ENCODE data around the gene MBTPS1. TPM values are rescaled to one million over a fixed set of nuclear protein-coding genes. Genes with fewer than 3 reads are reported as not detected.

The MBTPS1 gene
- total RNA-seq, 6 donors from 2014 or later, result 83.6 to 156 (median 105) TPM

GRCh38 chr16:84138824-84139627, 22.3 kb upstream of the MBTPS1 start:
- peak in 1 of 2 donors; percentile 81 for DNase-seq

GRCh38 chr16:84138500-84138823, 21.7 kb upstream of the MBTPS1 start:
- ATAC-seq (ENCODE audit: low FRiP score in 2 of 2) (no peak), DNase-seq (no peak)
- peak overlapping the region in 2 of 4 donors; percentile 21 to 80 for H3K27ac ChIP-seq
- TF ChIP-seq CTCF (IDR thresholded peaks at IDR 0.05) (no peak), EP300 (IDR thresholded peaks at IDR 0.05) (no peak), POLR2A (IDR thresholded peaks at IDR 0.05) (no peak), POLR2AphosphoS5 (IDR thresholded peaks at IDR 0.05) (no peak)
- no peaks in the 10 kb centered on the region for H3K36me3 ChIP-seq
- WGBS, 2 donors, result 54 to 70% methylated on average over 2 of the region's 2 CpGs
- peaks cover 3 to 20% (median 8%) of the 10 kb centered on the region in 4 donors for H3K4me1 ChIP-seq
- H3K27me3 ChIP-seq, result no peaks in the 10 kb centered on the region
- no peaks in the 10 kb centered on the region for H3K9me3 ChIP-seq
- no peak overlapping the region for H3K4me3 ChIP-seq

More at GRCh38 chr16:84138824-84139627, 22.3 kb upstream of the MBTPS1 start:
- Histone ChIP-seq H3K27ac (peak overlapping the region; percentile 21 to 84 (median 72)), H3K4me3 (peak overlapping the region in 1 of 4 donors; percentile 17), H3K4me1 (peaks cover 6 to 25% (median 11%) of the 10 kb centered on the region in 4 donors), H3K9me3 (no peaks in the 10 kb centered on the region), H3K27me3 (no peaks in the 10 kb centered on the region), H3K36me3 (no peaks in the 10 kb centered on the region)
- TF ChIP-seq POLR2AphosphoS5 (IDR thresholded peaks at IDR 0.05) (peak in 1 of 2 donors; percentile 28), POLR2A (IDR thresholded peaks at IDR 0.05) (peak in 1 of 4 donors; percentile 21), EP300 (IDR thresholded peaks at IDR 0.05) (peak in 2 of 4 donors; percentile 2 to 49), CTCF (IDR thresholded peaks at IDR 0.05) (no peak)
- peak; percentile 59 to 83 for ATAC-seq (ENCODE audit: low FRiP score in 2 of 2)
- WGBS, 2 donors, result 63 to 65% methylated on average over 14 of the region's 14 CpGs

GRCh38 chr16:84137769-84138357, 21.1 kb upstream of the MBTPS1 start:
- H3K4me3 ChIP-seq, result no peak overlapping the region
- DNase-seq (no peak), ATAC-seq (ENCODE audit: low FRiP score in 2 of 2) (no peak)
- H3K27ac ChIP-seq, result no peak overlapping the region
- H3K27me3 ChIP-seq, result no peaks in the 10 kb centered on the region
- H3K36me3 ChIP-seq, result no peaks in the 10 kb centered on the region
- H3K4me1 ChIP-seq, result peaks cover 3 to 18% (median 8%) of the 10 kb centered on the region in 4 donors
- TF ChIP-seq CTCF (IDR thresholded peaks at IDR 0.05) (no peak), POLR2AphosphoS5 (IDR thresholded peaks at IDR 0.05) (no peak), EP300 (IDR thresholded peaks at IDR 0.05) (no peak), POLR2A (IDR thresholded peaks at IDR 0.05) (no peak)
- 90 to 94% methylated on average over 7 of the region's 7 CpGs for WGBS, 2 donors
- H3K9me3 ChIP-seq, result no peaks in the 10 kb centered on the region

- peaks cover 3 to 18% (median 8%) of the 10 kb centered on the region in 4 donors for H3K4me1 ChIP-seq
- no peaks in the 10 kb centered on the region for H3K9me3 ChIP-seq
Observed at GRCh38 chr16:84137287-84137686, 20.5 kb upstream of the MBTPS1 start.

More at GRCh38 chr16:84137287-84137686, 20.5 kb upstream of the MBTPS1 start:
- Histone ChIP-seq H3K27ac (no peak overlapping the region), H3K4me3 (no peak overlapping the region), H3K36me3 (peaks cover 0 to 4% (median 0%) of the 10 kb centered on the region in 4 donors), H3K27me3 (no peaks in the 10 kb centered on the region)
- 87 to 92% methylated on average over 8 of the region's 8 CpGs for WGBS, 2 donors
- TF ChIP-seq POLR2A (IDR thresholded peaks at IDR 0.05) (no peak), CTCF (IDR thresholded peaks at IDR 0.05) (no peak), EP300 (IDR thresholded peaks at IDR 0.05) (no peak), POLR2AphosphoS5 (IDR thresholded peaks at IDR 0.05) (no peak)
- ATAC-seq (ENCODE audit: low FRiP score in 2 of 2) (no peak), DNase-seq (no peak)

Measured in upper lobe of left lung (tissue), 6 donors.